HepG2 (cell line): ENCODE data around the gene C5orf15. TPM values are rescaled to one million over a fixed set of nuclear protein-coding genes. Genes with fewer than 3 reads are reported as not detected.
A peak's percentile ranks its signal among the peaks of the same experiment; 100 is the strongest.

Source experiments
- ATAC-seq: fragments of 200-7000 bp; cut with Tn5 transposase; 3 replicates; pipeline ENCODE4 v1.9.1; 2020; ENCODE audit warnings: mild to moderate bottlenecking, moderate library complexity
- BruUV-seq: library from RNA; stranded (reverse); fragments of 400-500 nt; replicated peaks from 2 replicates; lab custom pipeline; 2021; lab: Mats Ljungman, UMichigan
- CTCF ChIA-PET: fragments of 300-600 bp; formaldehyde crosslinking; extraction: SDS; loops from one replicate; lab custom pipeline; 2021; ENCODE audit warnings: low total read pairs, inconsistent platforms, low intra/inter-chr PET ratio; lab: Yijun Ruan, JAX
- POLR2A ChIA-PET: fragments of 350-600 bp; sonication (Branson Sonifier 250); formaldehyde crosslinking; loops from one replicate; lab custom pipeline; 2020; ENCODE audit warnings: antibody characterized with exemption, inconsistent platforms; lab: Yijun Ruan, JAX
- DNase-seq: peaks from one replicate; pipeline ENCODE4 v3.0.0-alpha.2; 2015; ENCODE audit warnings: low spot score
- FAIRE-seq: peaks from 3 replicates; lab custom pipeline; 2011; peaks lifted over from hg19 to GRCh38; lab: Jason Lieb, UNC
- H2AFZ ChIP-seq: one replicate; pipeline ENCODE4 v1.6.1; 2011; ENCODE audit warnings: low read length, inconsistent platforms
- H3K27ac ChIP-seq: fragments of 300-600 bp; 3 replicates; pipeline ENCODE4 v1.8.0; 2011; ENCODE audit warnings: mixed run types, mild to moderate bottlenecking, mixed read lengths, low read length, inconsistent platforms; ENCODE audit not compliant: insufficient read depth; ENCODE audit errors: extremely low read length
- H3K27me3 ChIP-seq, 2 experiments: fragments of 200-600 bp in 1 of 2; 2 replicates in 1 of 2; 3 replicates in 1 of 2; pipeline versions ENCODE4 v1.6.0 to v1.8.0; 2011; ENCODE audit warnings: low read length in 2 of 2, mild to moderate bottlenecking in 2 of 2, moderate library complexity in 2 of 2, inconsistent platforms in 1 of 2; ENCODE audit not compliant: insufficient read depth in 2 of 2, control insufficient read depth in 1 of 2
- H3K36me3 ChIP-seq, 2 experiments: fragments of 200-600 bp in 1 of 2; replicated peaks in 1 of 2; 2 replicates in 1 of 2; 3 replicates in 1 of 2; pipeline versions ENCODE4 v1.5.1 to v1.8.0; 2011; ENCODE audit warnings: low read length in 2 of 2, inconsistent platforms in 1 of 2; ENCODE audit not compliant: insufficient read depth in 2 of 2, control insufficient read depth in 1 of 2
- H3K4me1 ChIP-seq: 2 replicates; pipeline ENCODE4 v1.5.1; 2012; ENCODE audit warnings: low read length, inconsistent platforms; ENCODE audit not compliant: insufficient read depth
- H3K4me2 ChIP-seq: 2 replicates; pipeline ENCODE4 v1.6.0; 2011; ENCODE audit warnings: low read depth, low read length, inconsistent platforms
- H3K4me3 ChIP-seq, 3 experiments: fragments of 200-600 bp in 1 of 3; sonication (generic), shearing (Covaris generic) in 1 of 3; replicated peaks in 1 of 3; 2 replicates each; pipeline ENCODE4 v1.5.1; 2011 to 2016; ENCODE audit warnings: low read length in 3 of 3, inconsistent platforms in 2 of 3, low read depth in 2 of 3, mild to moderate bottlenecking in 2 of 3, control low read depth in 1 of 3, mixed read lengths in 1 of 3; ENCODE audit not compliant: insufficient read depth in 1 of 3
- H3K79me2 ChIP-seq: one replicate; pipeline ENCODE4 v1.6.1; 2011; ENCODE audit warnings: low read length, inconsistent platforms; ENCODE audit not compliant: insufficient read depth
- H3K9ac ChIP-seq: 2 replicates; pipeline ENCODE4 v1.6.0; 2011; ENCODE audit warnings: mild to moderate bottlenecking, low read depth, low read length, inconsistent platforms; ENCODE audit not compliant: insufficient read depth
- H3K9me3 ChIP-seq: 2 replicates; pipeline ENCODE4 v1.5.1; 2012; ENCODE audit warnings: mild to moderate bottlenecking, low read length
- H4K20me1 ChIP-seq: 2 replicates; pipeline ENCODE4 v1.6.0; 2011; ENCODE audit warnings: inconsistent platforms, mild to moderate bottlenecking, low read length, moderate library complexity; ENCODE audit not compliant: insufficient read depth
- GTF2F1 ChIP-seq: fragments of 150-350 bp; IDR thresholded peaks from 2 replicates; pipeline ENCODE4 v1.6.1; 2014; ENCODE audit warnings: low read length
- NAIF1 ChIP-seq: sonication (generic); formaldehyde crosslinking; IDR thresholded peaks from 2 replicates; pipeline ENCODE4 v1.5.0; 2020; ENCODE audit warnings: mild to moderate bottlenecking, missing genetic modification reagents, borderline replicate concordance
- PRPF4 ChIP-seq: fragments of 200-400 bp; formaldehyde crosslinking; IDR thresholded peaks from 2 replicates; pipeline ENCODE4 v1.6.1; 2016; ENCODE audit warnings: low read length, low read depth; ENCODE audit not compliant: poor library complexity, severe bottlenecking
- RBM22 ChIP-seq: fragments of 200-400 bp; formaldehyde crosslinking; optimal IDR thresholded peaks from 2 replicates; pipeline ENCODE3; 2017; ENCODE audit warnings: mild to moderate bottlenecking, low read length, moderate library complexity
- ZNF33A ChIP-seq: sonication (generic); formaldehyde crosslinking; IDR thresholded peaks from 2 replicates; pipeline ENCODE4 v1.5.1; 2020; ENCODE audit warnings: missing genetic modification reagents, mild to moderate bottlenecking, moderate library complexity, borderline replicate concordance
- ZNF850 ChIP-seq: sonication (generic); formaldehyde crosslinking; conservative IDR thresholded peaks from 2 replicates; pipeline ENCODE4 v1.9.0; 2021; ENCODE audit warnings: mild to moderate bottlenecking, missing genetic modification reagents
- WGBS: methylation state at CpG from one replicate; pipeline ENCODE4 v1.1.6; 2017; ENCODE audit warnings: low lambda C conversion rate; 5-methylcytosine and 5-hydroxymethylcytosine counted together
- in situ Hi-C: cut with HindIII; loops from 2 replicates; pipeline ENCODE4 v1.10.0; 2017; ENCODE audit warnings: low pct_unique_long_range_greater_than_20kb; ENCODE audit not compliant: extremely low pct_ligation_motif_present
- intact Hi-C: fragments of 100-400 bp; cut with micrococcal nuclease; formaldehyde crosslinking; loops from one replicate; pipeline ENCODE4 v1.10.0; 2022; ENCODE audit not compliant: unreplicated experiment
- polyA plus RNA-seq, 8 experiments: library from polyadenylated mRNA; depleted of rRNA in 3 of 8; stranded (reverse) in 7 of 8; unstranded in 1 of 8; fragments of >200 nt; fragmentation: Illumina TruSeq in 4 of 8; extraction: Trizol in 4 of 8; gene quantifications; 2 replicates each; pipeline versions ENCODE4 v1.2.1 to v1.2.3, GENCODE V29; 2011 to 2016; ENCODE audit warnings: low read depth in 4 of 8, missing spikeins in 1 of 8, mixed read lengths in 1 of 8; ENCODE audit not compliant: insufficient read depth in 1 of 8
- total RNA-seq, 5 experiments: library from RNA; depleted of rRNA; stranded (reverse); fragments of >200 nt; fragmentation: Illumina TruSeq; extraction: Trizol; gene quantifications; 2 replicates each; pipeline ENCODE4 v1.2.3, GENCODE V29; 2016; ENCODE audit warnings: low read depth in 1 of 5
- TF ChIP-seq, protein P1 (sequence below): sonication (generic); formaldehyde crosslinking; IDR thresholded peaks from 2 replicates; pipeline ENCODE4 v1.4.0; 2020; ENCODE audit warnings: missing genetic modification reagents
- TF ChIP-seq, protein P2 (sequence below): sonication (generic); formaldehyde crosslinking; IDR thresholded peaks from 2 replicates; pipeline ENCODE4 v1.4.0; 2020; ENCODE audit warnings: missing genetic modification reagents

Gene C5orf15
- total and polyA plus RNA-seq, 2 of the 13 experiments (the other 11 are each of a cell fraction or from before 2014, with no cell fraction given), result 58.5 to 82.7 TPM

DNA sequence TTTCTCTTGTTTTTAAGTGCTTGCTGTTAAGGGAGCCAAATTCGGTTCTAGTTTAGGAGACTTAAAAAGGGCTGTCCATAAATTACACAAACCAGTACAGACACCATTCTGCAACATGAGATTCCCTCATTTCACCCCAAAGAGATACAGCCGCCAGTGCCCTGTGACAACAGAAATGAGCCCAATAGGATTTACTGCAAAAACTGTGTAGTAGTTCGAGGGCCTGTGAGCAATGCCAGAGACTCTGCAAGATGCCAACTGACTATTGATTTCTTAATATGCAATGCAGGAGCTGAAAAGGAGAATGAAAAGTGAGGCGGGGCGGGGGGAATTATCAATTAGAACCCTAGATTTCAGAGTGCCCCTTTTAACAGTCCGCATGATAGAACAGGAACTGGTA lies 5.7 kb upstream of the C5orf15 start:
- no peaks in the 10 kb centered on the region for H3K9me3 ChIP-seq
- no peak for FAIRE-seq
- 97% methylated on average over 6 of the region's 6 CpGs for WGBS
- no peaks in the 10 kb centered on the region for H3K27me3 ChIP-seq
- H3K36me3 ChIP-seq, result peaks cover 22 to 39% of the 10 kb centered on the region in 2 experiments; a peak in 4 of 5 replicates
- BruUV-seq, result no TSS peak
- H3K4me3 ChIP-seq, result no peak overlapping the region
- ChIA-PET CTCF (no interaction called here), POLR2A (no interaction called here)
- no peak overlapping the region for H3K4me2 ChIP-seq
- ATAC-seq, result no peak
- H3K4me1 ChIP-seq, result peaks cover 48% of the 10 kb centered on the region
- in situ Hi-C loops, result no loop called here
- TF ChIP-seq RBM22 (peak; percentile 50), PRPF4 (no peak)
- H4K20me1 ChIP-seq, result 0 out of 2 replicates have a peak, but pooled peaks cover 5% of the 10 kb centered on the region
- DNase-seq, result no peak
- no peaks in the 10 kb centered on the region for H3K79me2 ChIP-seq
- H2AFZ ChIP-seq, result no peak overlapping the region
- intact Hi-C loops, result no loop called here
- H3K27ac ChIP-seq, result no peak overlapping the region
- no peak overlapping the region for H3K9ac ChIP-seq

DNA sequence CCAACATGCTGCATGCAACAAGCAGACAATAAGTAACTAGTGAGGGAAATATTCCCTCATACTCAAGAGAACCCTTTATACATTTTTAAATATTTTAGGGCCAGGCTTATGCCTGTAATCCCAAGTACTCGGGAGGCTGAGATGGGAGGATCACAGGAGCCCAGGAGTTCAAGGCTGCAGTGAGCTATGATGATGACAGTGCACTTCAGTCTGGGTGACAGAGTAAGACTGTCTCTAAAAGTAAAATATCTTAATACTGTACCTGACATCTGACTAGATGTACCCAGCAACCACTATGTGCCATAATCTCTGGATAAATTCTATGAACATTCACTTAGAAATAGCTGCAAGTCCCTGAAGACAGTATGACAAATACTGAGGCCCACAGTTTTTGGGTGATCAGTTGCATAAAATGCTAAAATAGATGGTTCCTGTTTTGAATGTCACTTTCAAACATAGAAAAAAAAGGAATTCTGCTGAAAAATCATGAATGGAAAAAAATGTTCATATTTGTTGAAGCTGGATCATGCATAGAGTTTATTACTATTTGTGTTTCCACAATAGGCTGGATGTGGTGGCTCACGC lies 2.0 kb upstream of the C5orf15 start:
- Histone ChIP-seq H3K79me2 (peaks cover 29% of the 10 kb centered on the region), H3K9me3 (no peaks in the 10 kb centered on the region), H3K36me3 (peaks cover 13 to 26% of the 10 kb centered on the region in 2 experiments; a peak in 4 of 5 replicates), H3K4me2 (peak overlapping the region; percentile 90), H3K9ac (peak overlapping the region; percentile 52), H3K4me1 (peaks cover 45% of the 10 kb centered on the region), H3K27me3 (no peaks in the 10 kb centered on the region; a peak in 1 of 5 replicates), H3K4me3 (no peak overlapping the region), H4K20me1 (no peaks in the 10 kb centered on the region), H3K27ac (peak overlapping the region; percentile 93), H2AFZ (no peak overlapping the region)
- no TSS peak for BruUV-seq
- WGBS, result 38% methylated on average over 2 of the region's 2 CpGs
- DNase-seq (no peak), FAIRE-seq (no peak), ATAC-seq (no peak; the same call in 2 of the 3 replicates)
- in situ Hi-C loops (no loop called here), intact Hi-C loops (no loop called here)
- ChIA-PET POLR2A (interaction anchor here (0.8 to 5.0 kb wide), 17 partner anchors 8 to 1104 kb away, joined by 3 to 94 read pairs (median 6); partner anchors contain the start of genes GDF9, PPP2CA, UQCRQ and VDAC1), CTCF (no interaction called here)
- no peak for TF ChIP-seq ZNF850 (CRISPR knock-in tag)
- no peak for TF ChIP-seq NAIF1 (CRISPR knock-in tag)
- TF ChIP-seq, protein P1, sequence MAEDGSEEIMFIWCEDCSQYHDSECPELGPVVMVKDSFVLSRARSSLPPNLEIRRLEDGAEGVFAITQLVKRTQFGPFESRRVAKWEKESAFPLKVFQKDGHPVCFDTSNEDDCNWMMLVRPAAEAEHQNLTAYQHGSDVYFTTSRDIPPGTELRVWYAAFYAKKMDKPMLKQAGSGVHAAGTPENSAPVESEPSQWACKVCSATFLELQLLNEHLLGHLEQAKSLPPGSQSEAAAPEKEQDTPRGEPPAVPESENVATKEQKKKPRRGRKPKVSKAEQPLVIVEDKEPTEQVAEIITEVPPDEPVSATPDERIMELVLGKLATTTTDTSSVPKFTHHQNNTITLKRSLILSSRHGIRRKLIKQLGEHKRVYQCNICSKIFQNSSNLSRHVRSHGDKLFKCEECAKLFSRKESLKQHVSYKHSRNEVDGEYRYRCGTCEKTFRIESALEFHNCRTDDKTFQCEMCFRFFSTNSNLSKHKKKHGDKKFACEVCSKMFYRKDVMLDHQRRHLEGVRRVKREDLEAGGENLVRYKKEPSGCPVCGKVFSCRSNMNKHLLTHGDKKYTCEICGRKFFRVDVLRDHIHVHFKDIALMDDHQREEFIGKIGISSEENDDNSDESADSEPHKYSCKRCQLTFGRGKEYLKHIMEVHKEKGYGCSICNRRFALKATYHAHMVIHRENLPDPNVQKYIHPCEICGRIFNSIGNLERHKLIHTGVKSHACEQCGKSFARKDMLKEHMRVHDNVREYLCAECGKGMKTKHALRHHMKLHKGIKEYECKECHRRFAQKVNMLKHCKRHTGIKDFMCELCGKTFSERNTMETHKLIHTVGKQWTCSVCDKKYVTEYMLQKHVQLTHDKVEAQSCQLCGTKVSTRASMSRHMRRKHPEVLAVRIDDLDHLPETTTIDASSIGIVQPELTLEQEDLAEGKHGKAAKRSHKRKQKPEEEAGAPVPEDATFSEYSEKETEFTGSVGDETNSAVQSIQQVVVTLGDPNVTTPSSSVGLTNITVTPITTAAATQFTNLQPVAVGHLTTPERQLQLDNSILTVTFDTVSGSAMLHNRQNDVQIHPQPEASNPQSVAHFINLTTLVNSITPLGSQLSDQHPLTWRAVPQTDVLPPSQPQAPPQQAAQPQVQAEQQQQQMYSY (CRISPR knock-in tag), result no peak
- TF ChIP-seq, protein P2, sequence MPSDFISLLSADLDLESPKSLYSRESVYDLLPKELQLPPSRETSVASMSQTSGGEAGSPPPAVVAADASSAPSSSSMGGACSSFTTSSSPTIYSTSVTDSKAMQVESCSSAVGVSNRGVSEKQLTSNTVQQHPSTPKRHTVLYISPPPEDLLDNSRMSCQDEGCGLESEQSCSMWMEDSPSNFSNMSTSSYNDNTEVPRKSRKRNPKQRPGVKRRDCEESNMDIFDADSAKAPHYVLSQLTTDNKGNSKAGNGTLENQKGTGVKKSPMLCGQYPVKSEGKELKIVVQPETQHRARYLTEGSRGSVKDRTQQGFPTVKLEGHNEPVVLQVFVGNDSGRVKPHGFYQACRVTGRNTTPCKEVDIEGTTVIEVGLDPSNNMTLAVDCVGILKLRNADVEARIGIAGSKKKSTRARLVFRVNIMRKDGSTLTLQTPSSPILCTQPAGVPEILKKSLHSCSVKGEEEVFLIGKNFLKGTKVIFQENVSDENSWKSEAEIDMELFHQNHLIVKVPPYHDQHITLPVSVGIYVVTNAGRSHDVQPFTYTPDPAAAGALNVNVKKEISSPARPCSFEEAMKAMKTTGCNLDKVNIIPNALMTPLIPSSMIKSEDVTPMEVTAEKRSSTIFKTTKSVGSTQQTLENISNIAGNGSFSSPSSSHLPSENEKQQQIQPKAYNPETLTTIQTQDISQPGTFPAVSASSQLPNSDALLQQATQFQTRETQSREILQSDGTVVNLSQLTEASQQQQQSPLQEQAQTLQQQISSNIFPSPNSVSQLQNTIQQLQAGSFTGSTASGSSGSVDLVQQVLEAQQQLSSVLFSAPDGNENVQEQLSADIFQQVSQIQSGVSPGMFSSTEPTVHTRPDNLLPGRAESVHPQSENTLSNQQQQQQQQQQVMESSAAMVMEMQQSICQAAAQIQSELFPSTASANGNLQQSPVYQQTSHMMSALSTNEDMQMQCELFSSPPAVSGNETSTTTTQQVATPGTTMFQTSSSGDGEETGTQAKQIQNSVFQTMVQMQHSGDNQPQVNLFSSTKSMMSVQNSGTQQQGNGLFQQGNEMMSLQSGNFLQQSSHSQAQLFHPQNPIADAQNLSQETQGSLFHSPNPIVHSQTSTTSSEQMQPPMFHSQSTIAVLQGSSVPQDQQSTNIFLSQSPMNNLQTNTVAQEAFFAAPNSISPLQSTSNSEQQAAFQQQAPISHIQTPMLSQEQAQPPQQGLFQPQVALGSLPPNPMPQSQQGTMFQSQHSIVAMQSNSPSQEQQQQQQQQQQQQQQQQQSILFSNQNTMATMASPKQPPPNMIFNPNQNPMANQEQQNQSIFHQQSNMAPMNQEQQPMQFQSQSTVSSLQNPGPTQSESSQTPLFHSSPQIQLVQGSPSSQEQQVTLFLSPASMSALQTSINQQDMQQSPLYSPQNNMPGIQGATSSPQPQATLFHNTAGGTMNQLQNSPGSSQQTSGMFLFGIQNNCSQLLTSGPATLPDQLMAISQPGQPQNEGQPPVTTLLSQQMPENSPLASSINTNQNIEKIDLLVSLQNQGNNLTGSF (CRISPR knock-in tag), result no peak
- TF ChIP-seq GTF2F1, result no peak
- TF ChIP-seq ZNF33A (CRISPR knock-in tag), result no peak
